SU-DHL-6 (cell line): ENCODE measurements around the gene LHX4.

Experiments
- H2AFZ ChIP-seq: fragments of 200-600 bp; sonication (generic); 2 replicates; pipeline ENCODE4 v1.6.1; 2014; ENCODE audit warnings: low read depth, mild to moderate bottlenecking, moderate library complexity, mixed read lengths, antibody characterized with exemption, low read length; ENCODE audit not compliant: severe bottlenecking
- H3F3A ChIP-seq: fragments of 200-600 bp; shearing (Covaris generic); 2 replicates; pipeline ENCODE4 v1.6.0; 2016; ENCODE audit warnings: antibody characterized with exemption, mild to moderate bottlenecking; ENCODE audit not compliant: insufficient read depth
- H3K27ac ChIP-seq: fragments of 200-600 bp; sonication (generic); 2 replicates; pipeline ENCODE4 v1.5.1; 2016; ENCODE audit warnings: low read depth, mild to moderate bottlenecking, low read length, moderate library complexity, mixed read lengths
- H3K27me3 ChIP-seq: fragments of 200-600 bp; sonication (generic), shearing (Covaris generic); 2 replicates; pipeline ENCODE4 v1.6.0; 2014; ENCODE audit warnings: mild to moderate bottlenecking, low read length
- H3K36me3 ChIP-seq: fragments of 200-600 bp; sonication (generic); 2 replicates; pipeline ENCODE4 v1.6.1; 2014; ENCODE audit warnings: mild to moderate bottlenecking, low read length, mixed read lengths
- H3K4me2 ChIP-seq: fragments of 300-600, 200-600 bp; shearing (Covaris generic), sonication (generic); 2 replicates; pipeline ENCODE4 v1.6.0; 2014; ENCODE audit warnings: low read length, low read depth, mild to moderate bottlenecking; ENCODE audit not compliant: poor library complexity, severe bottlenecking
- H3K4me3 ChIP-seq: fragments of 200-600 bp; sonication (generic); 2 replicates; pipeline ENCODE4 v1.5.1; 2014; ENCODE audit warnings: antibody characterized with exemption, low read length, mild to moderate bottlenecking, mixed read lengths; ENCODE audit not compliant: insufficient read depth, poor library complexity, severe bottlenecking
- H3K79me2 ChIP-seq: fragments of 200-600 bp; sonication (generic); 2 replicates; pipeline ENCODE4 v1.6.1; 2014; ENCODE audit warnings: mild to moderate bottlenecking, low read length, moderate library complexity; ENCODE audit not compliant: insufficient read depth
- H3K9ac ChIP-seq: fragments of 200-600 bp; sonication (generic); 2 replicates; pipeline ENCODE4 v1.7.0; 2014; ENCODE audit warnings: mild to moderate bottlenecking, low read length
- H3K9me2 ChIP-seq: fragments of 200-600 bp; sonication (generic); replicated peaks from 2 replicates; pipeline ENCODE4 v1.6.1; 2014; ENCODE audit warnings: low read length; ENCODE audit not compliant: insufficient read depth
- H3K9me3 ChIP-seq: fragments of 200-600 bp; sonication (generic); 2 replicates; pipeline ENCODE4 v1.6.1; 2014; ENCODE audit warnings: low read length, mixed read lengths; ENCODE audit not compliant: insufficient read depth
- H4K20me1 ChIP-seq: fragments of 200-600 bp; sonication (generic); 2 replicates; pipeline ENCODE4 v1.6.1; 2014; ENCODE audit warnings: low read depth, mild to moderate bottlenecking, antibody characterized with exemption, low read length, moderate library complexity, mixed read lengths
- EZH2phosphoT487 ChIP-seq: fragments of 200-600 bp; sonication (generic), shearing (Covaris generic); conservative IDR thresholded peaks from 2 replicates; pipeline ENCODE4 v1.6.1; 2018; ENCODE audit warnings: mild to moderate bottlenecking, antibody characterized with exemption, low read length, moderate library complexity, mixed read lengths
- TF ChIP-seq, protein P1 (sequence below): fragments of 200-600 bp; sonication (generic); IDR thresholded peaks from one replicate; pipeline ENCODE4 v1.5.1; 2017; ENCODE audit warnings: antibody characterized with exemption, mild to moderate bottlenecking, low read length, moderate library complexity; ENCODE audit not compliant: insufficient read depth, poor library complexity, severe bottlenecking

The LHX4 gene

DNA sequence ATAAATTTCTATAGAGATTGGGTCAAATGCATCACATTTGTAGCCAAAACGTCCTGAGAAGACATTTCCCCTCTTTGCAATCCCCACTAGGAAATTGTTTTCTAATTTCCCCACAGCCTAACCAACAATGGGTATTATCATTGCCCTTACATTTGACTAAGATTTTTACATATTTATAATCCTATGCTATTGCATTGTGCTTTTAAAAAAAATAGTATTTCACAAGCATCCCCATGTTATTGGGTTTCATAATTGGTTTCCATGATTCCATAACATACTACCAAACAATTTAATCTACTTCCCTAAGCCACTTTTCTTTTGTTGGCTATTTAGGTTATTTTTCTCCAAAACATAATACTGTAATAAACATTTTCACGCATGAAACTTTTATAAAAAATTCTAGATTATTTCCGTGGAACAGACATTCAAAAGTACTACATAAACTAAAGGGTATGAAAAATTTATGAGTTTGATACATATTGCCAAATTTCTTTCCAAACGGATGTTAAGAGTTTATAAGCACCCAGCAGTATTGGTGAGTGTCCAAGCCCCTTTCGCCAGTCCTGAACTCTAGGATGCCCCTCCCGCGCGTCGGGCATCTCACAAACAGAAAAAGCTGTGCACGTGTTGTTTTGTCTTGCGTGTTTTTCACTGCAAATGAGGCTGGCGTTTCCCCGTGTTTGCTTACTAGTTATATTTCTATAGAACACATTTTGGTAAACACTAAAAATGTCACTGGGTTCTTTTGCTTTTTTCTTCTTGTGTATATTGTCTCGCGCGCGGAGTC, 2.0 kb upstream of the LHX4 start:
- Histone ChIP-seq H3K9ac (no peak overlapping the region), H3K9me2 (no peaks in the 10 kb centered on the region), H3K79me2 (no peaks in the 10 kb centered on the region), H2AFZ (no peak overlapping the region), H3F3A (peaks cover 16% of the 10 kb centered on the region; the same call in 1 of the 2 replicates), H3K9me3 (0 out of 2 replicates have a peak, but pooled peaks cover 3% of the 10 kb centered on the region), H3K4me2 (no peak overlapping the region), H3K27me3 (no peaks in the 10 kb centered on the region), H3K27ac (no peak overlapping the region), H3K36me3 (no peaks in the 10 kb centered on the region), H4K20me1 (no peaks in the 10 kb centered on the region), H3K4me3 (no peak overlapping the region)
- TF ChIP-seq, protein P1, sequence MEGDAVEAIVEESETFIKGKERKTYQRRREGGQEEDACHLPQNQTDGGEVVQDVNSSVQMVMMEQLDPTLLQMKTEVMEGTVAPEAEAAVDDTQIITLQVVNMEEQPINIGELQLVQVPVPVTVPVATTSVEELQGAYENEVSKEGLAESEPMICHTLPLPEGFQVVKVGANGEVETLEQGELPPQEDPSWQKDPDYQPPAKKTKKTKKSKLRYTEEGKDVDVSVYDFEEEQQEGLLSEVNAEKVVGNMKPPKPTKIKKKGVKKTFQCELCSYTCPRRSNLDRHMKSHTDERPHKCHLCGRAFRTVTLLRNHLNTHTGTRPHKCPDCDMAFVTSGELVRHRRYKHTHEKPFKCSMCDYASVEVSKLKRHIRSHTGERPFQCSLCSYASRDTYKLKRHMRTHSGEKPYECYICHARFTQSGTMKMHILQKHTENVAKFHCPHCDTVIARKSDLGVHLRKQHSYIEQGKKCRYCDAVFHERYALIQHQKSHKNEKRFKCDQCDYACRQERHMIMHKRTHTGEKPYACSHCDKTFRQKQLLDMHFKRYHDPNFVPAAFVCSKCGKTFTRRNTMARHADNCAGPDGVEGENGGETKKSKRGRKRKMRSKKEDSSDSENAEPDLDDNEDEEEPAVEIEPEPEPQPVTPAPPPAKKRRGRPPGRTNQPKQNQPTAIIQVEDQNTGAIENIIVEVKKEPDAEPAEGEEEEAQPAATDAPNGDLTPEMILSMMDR = no peak
- no peak for TF ChIP-seq EZH2phosphoT487

DNA sequence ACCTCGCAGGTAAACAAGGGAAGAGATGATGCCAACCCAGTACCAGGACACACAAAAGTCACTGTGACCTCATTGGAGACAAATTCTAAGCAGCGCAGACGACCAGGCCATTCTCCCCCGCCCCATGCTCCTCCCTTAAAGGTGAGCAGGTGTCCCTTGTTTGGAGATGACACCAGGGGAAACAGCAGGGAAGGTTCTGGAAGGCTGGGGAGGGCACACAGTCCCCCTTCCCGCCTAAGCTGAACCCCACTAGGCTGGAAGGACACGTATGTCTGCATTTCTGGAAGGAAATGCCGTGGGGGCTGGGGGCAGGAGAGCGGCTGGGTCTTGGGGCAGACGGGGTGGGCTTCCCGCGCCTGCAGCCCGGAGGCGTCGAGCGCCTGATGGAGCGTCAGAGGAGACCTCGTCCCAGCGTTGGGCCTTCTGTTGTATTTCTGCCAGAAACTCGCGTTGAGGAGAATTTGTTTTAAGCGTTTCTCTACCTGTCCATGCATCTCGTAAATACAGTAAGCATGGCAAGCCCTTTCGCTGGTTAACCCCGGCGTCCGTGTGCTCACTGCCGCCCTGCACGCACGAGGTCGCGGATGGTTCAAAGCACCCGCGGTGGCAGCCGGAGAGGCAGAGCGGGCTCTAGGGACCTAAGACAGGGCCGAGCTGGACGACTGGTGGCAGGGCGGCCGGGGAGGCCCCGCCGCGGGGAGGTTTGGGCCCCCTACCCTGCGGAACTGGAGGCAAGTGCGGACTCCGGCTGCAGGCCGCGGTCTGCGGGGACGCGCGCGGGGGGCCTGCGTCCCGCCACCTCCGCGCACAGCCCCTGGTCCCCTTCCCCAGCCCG, 1.2 kb upstream of the LHX4 start:
- Histone ChIP-seq H3K9me2 (no peaks in the 10 kb centered on the region), H3K79me2 (no peaks in the 10 kb centered on the region), H3K9me3 (0 out of 2 replicates have a peak, but pooled peaks cover 3% of the 10 kb centered on the region), H4K20me1 (no peaks in the 10 kb centered on the region), H3K27me3 (no peaks in the 10 kb centered on the region), H3F3A (peaks cover 16% of the 10 kb centered on the region; the same call in 1 of the 2 replicates), H3K27ac (no peak overlapping the region), H3K9ac (peak overlapping the region; percentile 67), H3K4me2 (peak overlapping the region; percentile 73), H2AFZ (peak overlapping the region; percentile 97), H3K36me3 (no peaks in the 10 kb centered on the region), H3K4me3 (peak overlapping the region; percentile 65)
- TF ChIP-seq, protein P1 = no peak
- no peak for TF ChIP-seq EZH2phosphoT487

DNA sequence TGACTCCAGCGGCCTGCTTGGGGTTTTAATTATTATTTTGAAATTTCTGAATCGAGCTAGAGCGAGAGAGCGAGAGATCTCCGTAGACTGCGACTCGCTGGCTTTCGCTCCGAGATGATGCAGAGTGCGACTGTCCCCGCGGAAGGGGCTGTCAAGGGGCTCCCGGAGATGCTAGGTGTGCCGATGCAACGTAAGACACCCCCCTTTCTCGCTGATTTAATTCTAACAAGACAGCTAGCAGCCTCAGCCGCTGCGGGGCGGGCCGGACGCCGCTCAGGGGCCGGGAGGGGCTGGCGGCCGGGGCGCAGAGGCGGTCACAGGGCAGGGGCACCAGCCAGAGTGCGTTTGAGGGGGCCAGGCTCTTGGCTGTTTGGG, 339 bp downstream of the LHX4 start:
- Histone ChIP-seq H3K27ac (peak overlapping the region; percentile 60), H3K27me3 (no peaks in the 10 kb centered on the region), H3K79me2 (no peaks in the 10 kb centered on the region), H3K36me3 (no peaks in the 10 kb centered on the region), H4K20me1 (no peaks in the 10 kb centered on the region), H3K9me2 (no peaks in the 10 kb centered on the region), H3K4me3 (peak overlapping the region; percentile 69), H3F3A (peaks cover 16% of the 10 kb centered on the region; the same call in 1 of the 2 replicates), H3K4me2 (peak overlapping the region; percentile 73), H3K9me3 (0 out of 2 replicates have a peak, but pooled peaks cover 3% of the 10 kb centered on the region), H2AFZ (peak overlapping the region; percentile 99), H3K9ac (peak overlapping the region; percentile 67)
- TF ChIP-seq, protein P1 = no peak
- no peak for TF ChIP-seq EZH2phosphoT487
